GM19324 (cell line): ENCODE results near the gene ST8SIA2.
"Not testable (repeated sequence)": the region's sequence is repeated elsewhere in the genome, so short reads cannot be mapped to it uniquely, and the experiment has no call there.

Experiments
- ATAC-seq: cut with Tn5 transposase; IDR thresholded peaks from one replicate; pipeline ENCODE4 v1.9.1; 2021; ENCODE audit warnings: mild to moderate bottlenecking, moderate library complexity; ENCODE audit not compliant: unreplicated experiment, low FRiP score

ST8SIA2 gene

GRCh38 chr15:92479730-92480129 is 86.0 kb downstream of the ST8SIA2 start:
- ATAC-seq: not testable (repeated sequence)

- no peak for ATAC-seq
Observed at GRCh38 chr15:92480361-92480760, 86.7 kb downstream of the ST8SIA2 start.

DNA sequence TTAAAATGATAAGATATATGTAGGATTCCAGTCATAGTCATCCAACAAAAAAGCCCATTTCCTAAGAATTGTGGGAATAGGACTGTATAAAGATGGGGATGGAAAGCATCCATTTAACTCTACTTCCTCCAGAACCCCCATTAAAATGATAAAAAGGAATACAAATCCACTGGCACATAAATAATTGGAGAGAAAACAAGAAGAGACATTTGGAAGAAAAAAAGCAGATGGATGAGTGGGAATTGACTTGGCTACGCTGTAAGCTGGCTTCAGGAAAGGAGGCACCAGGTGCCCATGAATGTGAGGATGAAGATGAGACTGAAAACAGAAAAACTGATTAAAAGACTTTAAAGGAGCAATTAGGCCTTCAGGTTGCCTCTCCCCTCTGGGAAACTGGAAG is 91.8 kb downstream of the ST8SIA2 start:
- no peak for ATAC-seq

- no peak for ATAC-seq
Observed at GRCh38 chr15:92492551-92493115, 99.0 kb downstream of the ST8SIA2 start.

DNA sequence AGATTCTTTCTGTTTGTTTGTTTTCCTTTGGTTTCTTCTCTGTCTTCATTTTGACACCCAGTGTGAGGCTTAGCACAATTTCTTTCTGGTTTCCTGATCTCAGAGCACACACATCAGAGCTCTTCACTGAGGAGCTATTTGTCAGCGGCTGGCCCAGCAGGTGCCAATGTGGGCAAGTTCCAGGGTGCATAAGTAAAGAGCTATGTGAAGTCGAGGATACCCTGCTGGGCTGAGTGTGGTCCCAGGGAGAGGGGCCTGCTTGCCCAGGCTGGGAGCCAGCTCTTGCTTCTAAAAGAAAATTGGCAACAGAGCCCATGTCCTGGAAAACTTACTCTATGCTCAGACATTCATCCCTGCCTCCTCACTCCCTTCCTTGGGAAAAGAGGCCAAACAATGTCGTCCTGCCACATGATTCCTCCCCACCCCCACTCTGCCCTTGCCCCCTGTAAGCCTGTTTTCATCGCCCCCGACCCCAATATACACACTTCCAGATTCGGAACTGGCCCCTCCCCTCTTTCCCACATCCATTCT is 101.2 kb downstream of the ST8SIA2 start:
- ATAC-seq: no peak

DNA sequence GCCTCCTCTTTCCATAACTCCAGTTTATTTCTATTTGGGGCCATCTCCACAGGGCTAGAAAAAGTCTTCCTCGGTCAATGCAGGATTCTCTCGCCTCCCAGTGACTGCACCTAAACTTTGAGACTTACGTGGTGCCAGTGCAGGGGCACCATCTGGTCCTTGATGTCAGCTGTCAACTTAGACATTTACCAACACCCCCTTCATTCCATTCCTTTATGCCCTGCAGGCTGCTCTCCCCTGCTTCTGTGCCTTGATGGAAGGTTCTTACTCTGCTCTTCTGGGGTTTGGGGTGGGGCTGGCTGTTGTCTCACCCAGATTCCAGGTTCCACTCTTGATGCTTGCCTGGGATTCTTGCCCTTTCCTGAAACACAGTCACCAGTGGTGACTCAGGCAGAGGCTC is 101.8 kb downstream of the ST8SIA2 start:
- ATAC-seq: no peak

- ATAC-seq: no peak
Observed at GRCh38 chr15:92499731-92500530, 106.2 kb downstream of the ST8SIA2 start.

DNA sequence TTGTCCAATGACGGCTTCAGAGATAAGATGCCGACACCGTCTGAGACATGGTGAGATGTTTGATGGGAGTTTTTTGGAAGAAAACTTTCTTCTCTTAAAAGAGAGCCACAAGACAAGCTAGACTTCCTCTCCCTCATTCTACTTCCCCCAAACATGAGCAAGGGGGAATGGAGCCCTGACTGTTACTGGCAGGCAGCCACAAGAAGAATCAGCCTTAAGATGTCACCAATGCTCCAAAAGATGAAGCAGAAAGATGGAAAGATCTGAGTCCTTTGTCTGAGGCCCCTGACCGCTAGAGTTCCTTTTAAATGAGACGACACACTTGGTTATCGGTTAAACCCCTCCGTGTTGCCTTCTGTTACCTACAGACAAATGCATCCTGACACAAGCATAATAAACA is 108.7 kb downstream of the ST8SIA2 start:
- no peak for ATAC-seq

- no peak for ATAC-seq
Observed at GRCh38 chr15:92502930-92503857, 109.5 kb downstream of the ST8SIA2 start.

DNA sequence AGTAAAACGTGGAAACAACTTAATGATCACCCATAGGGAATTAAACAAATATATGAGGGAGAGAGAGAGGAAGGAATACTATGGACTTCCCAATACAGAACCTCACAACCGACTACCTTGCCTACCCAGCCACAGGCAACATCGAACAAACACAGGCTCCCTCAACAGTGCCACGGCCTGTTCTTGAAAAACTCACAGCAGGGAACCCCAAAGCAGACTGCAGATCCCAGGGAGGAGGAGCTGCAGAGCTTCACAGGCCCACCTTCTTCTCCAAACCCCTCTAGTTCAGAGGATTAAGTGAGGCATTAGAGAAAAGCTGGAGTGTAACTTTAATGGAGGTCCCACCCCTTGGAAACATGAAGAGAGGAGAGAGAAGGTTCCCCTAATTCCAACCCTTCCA is 110.2 kb downstream of the ST8SIA2 start:
- ATAC-seq: no peak

- ATAC-seq: no peak
Observed at GRCh38 chr15:92505611-92506010, 111.9 kb downstream of the ST8SIA2 start.

GRCh38 chr15:92506506-92506905 is 112.8 kb downstream of the ST8SIA2 start:
- ATAC-seq: no peak

DNA sequence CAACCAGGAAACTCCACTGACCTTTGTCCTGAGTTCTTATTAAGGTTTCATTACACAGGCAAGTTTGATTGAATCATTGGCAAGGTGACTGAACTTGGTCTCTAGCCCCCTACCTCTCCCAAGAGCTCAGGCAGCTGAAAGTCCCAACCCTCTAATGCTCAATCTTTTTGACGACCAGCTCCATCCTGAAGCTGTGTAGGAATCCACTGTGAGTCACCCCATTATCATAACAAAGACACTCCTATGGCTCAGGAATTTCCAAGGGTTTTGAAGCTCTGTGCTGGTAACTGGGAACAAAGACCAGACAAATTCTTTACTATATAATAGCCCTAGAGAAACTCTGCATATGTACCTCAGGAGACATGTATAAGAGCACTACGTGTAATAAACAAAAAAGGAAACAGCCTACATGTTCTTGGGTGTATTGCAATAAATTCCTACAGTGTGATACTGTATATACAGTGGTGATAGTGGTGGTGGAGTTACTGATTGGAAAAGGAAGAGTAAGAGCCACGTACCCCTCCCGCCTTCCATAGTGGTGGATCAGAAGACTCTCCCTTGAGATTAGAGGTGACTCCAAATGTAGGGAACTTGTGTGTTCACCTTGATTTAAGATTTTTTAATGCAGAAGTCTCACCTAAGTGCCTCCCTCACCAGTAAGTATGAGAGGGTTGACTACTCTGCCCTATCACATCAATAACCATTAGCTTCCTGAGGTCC is 116.6 kb downstream of the ST8SIA2 start:
- ATAC-seq: no peak
